RWPE2 (cell line): ENCODE data around the gene PDE6B.
"Not testable (repeated sequence)": the region's sequence is repeated elsewhere in the genome, so short reads cannot be mapped to it uniquely, and the experiment has no call there.

Experiments
- ATAC-seq: fragments of 200-7000 bp; cut with Tn5 transposase; 3 replicates; pipeline ENCODE4 v1.9.1; 2021; ENCODE audit warnings: low read depth
- DNase-seq: peaks from one replicate; pipeline ENCODE4 v3.0.0-alpha.2; 2020; ENCODE audit warnings: low spot score
- H3K27ac ChIP-seq: fragments of 450-650 bp; 2 replicates; pipeline ENCODE4 v1.5.1; 2017; ENCODE audit warnings: mild to moderate bottlenecking; ENCODE audit not compliant: poor library complexity, severe bottlenecking
- H3K27me3 ChIP-seq: fragments of 250-450 bp; sonication (Bioruptor Pico); 2 replicates; pipeline ENCODE4 v1.5.1; 2021; ENCODE audit warnings: mild to moderate bottlenecking, moderate library complexity; ENCODE audit not compliant: insufficient read depth, poor library complexity, severe bottlenecking
- H3K36me3 ChIP-seq: fragments of 250-450 bp; sonication (Bioruptor Pico); 2 replicates; pipeline ENCODE4 v1.5.1; 2020; ENCODE audit warnings: low read depth, mild to moderate bottlenecking, moderate library complexity
- H3K4me1 ChIP-seq: fragments of 250-450 bp; sonication (Bioruptor Pico); 2 replicates; pipeline ENCODE4 v1.5.1; 2021; ENCODE audit warnings: mild to moderate bottlenecking, moderate library complexity; ENCODE audit not compliant: insufficient read depth, poor library complexity, severe bottlenecking
- H3K4me3 ChIP-seq: fragments of 250-450 bp; sonication (Bioruptor Pico); 2 replicates; pipeline ENCODE4 v1.5.1; 2021; ENCODE audit warnings: mild to moderate bottlenecking, moderate library complexity; ENCODE audit not compliant: severe bottlenecking
- H3K9me3 ChIP-seq: fragments of 250-450 bp; sonication (Bioruptor Pico); 2 replicates; pipeline ENCODE4 v1.5.1; 2021; ENCODE audit warnings: mild to moderate bottlenecking, moderate library complexity; ENCODE audit not compliant: severe bottlenecking
- CTCF ChIP-seq: fragments of 450-650 bp; IDR thresholded peaks from one replicate; pipeline ENCODE4 v1.5.1; 2017; ENCODE audit warnings: mild to moderate bottlenecking, moderate library complexity; ENCODE audit not compliant: poor library complexity, severe bottlenecking

The PDE6B gene

DNA sequence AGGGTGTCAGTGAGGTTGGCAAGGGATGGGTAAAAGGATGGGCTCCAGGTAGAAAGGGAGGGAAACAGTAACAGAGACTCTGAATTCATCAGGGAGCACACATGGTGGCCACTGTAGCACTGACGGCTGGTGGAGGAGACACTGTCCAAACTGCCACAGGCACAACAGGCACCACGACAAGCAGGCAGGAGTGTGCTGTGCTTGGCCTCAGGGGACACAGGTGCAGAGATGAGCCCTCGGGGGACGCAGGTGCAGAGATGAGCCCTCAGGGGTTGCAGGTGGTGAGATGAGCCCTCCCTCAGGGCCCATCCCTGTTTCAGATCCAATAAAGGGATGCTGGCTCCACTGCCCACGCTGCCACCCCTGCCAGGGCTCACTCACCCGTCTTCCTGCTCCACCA lies 7.6 kb downstream of the PDE6B start:
- ATAC-seq, result no peak
- no peak for TF ChIP-seq CTCF
- Histone ChIP-seq H3K9me3 (no peaks in the 10 kb centered on the region), H3K27ac (no peak overlapping the region), H3K36me3 (no peaks in the 10 kb centered on the region), H3K4me3 (no peak overlapping the region), H3K4me1 (no peaks in the 10 kb centered on the region), H3K27me3 (no peaks in the 10 kb centered on the region)
- no peak for DNase-seq

- Histone ChIP-seq H3K27me3 (no peaks in the 10 kb centered on the region), H3K27ac (no peak overlapping the region), H3K4me3 (no peak overlapping the region), H3K36me3 (no peaks in the 10 kb centered on the region), H3K9me3 (no peaks in the 10 kb centered on the region), H3K4me1 (no peaks in the 10 kb centered on the region)
- ATAC-seq, result no peak
- DNase-seq, result no peak
- no peak for TF ChIP-seq CTCF
Observed at GRCh38 chr4:633406-633805, 8.0 kb downstream of the PDE6B start.

- H3K27ac ChIP-seq, result no peak overlapping the region
- ATAC-seq (no peak; the same call in 2 of the 3 replicates), DNase-seq (peak; percentile 49)
- no peaks in the 10 kb centered on the region for H3K4me1 ChIP-seq
- H3K4me3 ChIP-seq, result no peak overlapping the region
- no peaks in the 10 kb centered on the region for H3K36me3 ChIP-seq
- TF ChIP-seq CTCF, result no peak
- no peaks in the 10 kb centered on the region for H3K9me3 ChIP-seq
- no peaks in the 10 kb centered on the region for H3K27me3 ChIP-seq
Observed at GRCh38 chr4:633976-634598, 8.7 kb downstream of the PDE6B start.

GRCh38 chr4:634599-634985 lies 9.2 kb downstream of the PDE6B start:
- ATAC-seq, result no peak
- no peak overlapping the region for H3K27ac ChIP-seq
- H3K27me3 ChIP-seq, result no peaks in the 10 kb centered on the region
- H3K4me1 ChIP-seq, result no peaks in the 10 kb centered on the region
- H3K9me3 ChIP-seq, result no peaks in the 10 kb centered on the region
- TF ChIP-seq CTCF, result no peak
- H3K4me3 ChIP-seq, result no peak overlapping the region
- DNase-seq, result peak; percentile 47
- H3K36me3 ChIP-seq, result no peaks in the 10 kb centered on the region

DNA sequence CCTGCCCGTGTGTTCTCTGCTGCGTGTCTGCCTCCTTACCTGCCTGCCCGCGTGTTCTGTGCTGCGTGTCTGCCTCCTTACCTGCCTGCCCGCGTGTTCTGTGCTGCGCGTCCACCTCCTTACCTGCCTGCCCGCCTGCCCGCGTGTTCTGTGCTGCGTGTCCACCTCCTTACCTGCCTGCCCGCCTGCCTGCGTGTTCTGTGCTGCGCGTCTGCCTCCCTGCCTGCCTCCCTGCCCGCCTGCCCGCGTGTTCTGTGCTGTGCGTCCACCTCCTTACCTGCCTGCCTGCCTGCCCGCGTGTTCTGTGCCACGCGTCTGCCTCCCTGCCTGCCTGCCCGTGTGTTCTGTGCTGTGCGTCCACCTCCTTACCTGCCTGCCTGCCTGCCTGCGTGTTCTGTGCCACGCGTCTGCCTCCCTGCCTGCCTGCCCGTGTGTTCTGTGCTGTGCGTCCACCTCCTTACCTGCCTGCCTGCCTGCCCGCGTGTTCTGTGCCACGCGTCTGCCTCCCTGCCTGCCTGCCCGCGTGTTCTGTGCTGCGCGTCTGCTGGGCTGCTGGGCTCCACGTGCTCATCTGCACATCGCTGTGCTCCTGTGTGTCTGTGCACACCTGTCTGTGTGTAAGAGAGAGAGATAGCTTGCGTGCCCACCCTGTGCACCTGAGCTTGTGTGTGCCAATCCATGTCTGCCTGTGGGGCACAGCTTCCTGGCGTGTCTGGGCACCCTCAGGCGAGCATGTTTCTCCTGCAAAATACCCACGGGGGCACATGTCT lies 9.9 kb downstream of the PDE6B start:
- not testable (repeated sequence) for ATAC-seq, H3K4me3 ChIP-seq, H3K27me3 ChIP-seq, DNase-seq, H3K4me1 ChIP-seq, H3K27ac ChIP-seq, H3K36me3 ChIP-seq, H3K9me3 ChIP-seq
